ENCODE measurements around the gene CDH4. TPM values are rescaled to one million over a fixed set of nuclear protein-coding genes. Genes with fewer than 3 reads are reported as not detected.

The CDH4 gene
- total RNA-seq, 1 donor from 2014 or later: 3.2 TPM

DNA sequence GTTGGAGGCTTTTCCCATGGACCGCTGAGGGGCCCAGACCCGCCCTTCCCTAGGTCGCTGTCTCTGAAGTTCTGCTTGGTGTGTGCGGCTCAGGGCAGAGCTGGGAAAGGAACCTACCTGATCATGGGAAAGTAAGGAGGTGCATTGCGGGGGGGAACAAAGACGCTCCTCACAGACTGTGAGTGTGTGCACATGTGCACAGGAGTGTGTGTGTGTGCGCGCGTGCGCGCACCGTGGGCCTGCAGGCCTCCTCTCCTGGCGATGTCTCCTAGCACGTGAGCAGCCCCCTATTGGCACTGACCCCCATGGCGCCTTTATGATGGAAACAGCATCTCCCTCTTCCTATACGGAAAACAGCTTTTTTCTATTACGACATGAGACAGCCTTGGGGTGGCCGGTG lies 589.5 kb downstream of the CDH4 start:
- H3K79me2 ChIP-seq (ENCODE audit: insufficient read depth, low read length): no peaks in the 10 kb centered on the region
- no peak overlapping the region for H3K4me3 ChIP-seq (ENCODE audit: insufficient read depth, low read depth, low read length)
- no peak overlapping the region for H3K27ac ChIP-seq (ENCODE audit: low read depth, low read length)
- H3K27me3 Mint-ChIP-seq (ENCODE audit: low read depth, unreplicated experiment): peaks cover 40% of the 10 kb centered on the region
- peaks cover 9% of the 10 kb centered on the region for H4K20me1 ChIP-seq (ENCODE audit: insufficient read depth, low read length)
- TF ChIP-seq EZH2 (IDR thresholded peaks at IDR 0.05; ENCODE audit: insufficient read depth, low read length) (no peak), CTCF (IDR thresholded peaks at IDR 0.05; ENCODE audit: insufficient read depth, low read depth, low read length) (no peak)
- no peak overlapping the region for H3K9ac ChIP-seq (ENCODE audit: low read length)
- no peak overlapping the region for H3K27ac Mint-ChIP-seq (ENCODE audit: unreplicated experiment)
- no peak for DNase-seq (ENCODE audit: low read depth)
- H3K36me3 ChIP-seq (ENCODE audit: insufficient read depth, low read length): no peaks in the 10 kb centered on the region
- no peak overlapping the region for H2AFZ ChIP-seq (ENCODE audit: low read depth, low read length)
- FAIRE-seq: no peak
- no peak overlapping the region for H3K4me2 ChIP-seq (ENCODE audit: low read length)
- H3K4me1 Mint-ChIP-seq (ENCODE audit: low read depth, unreplicated experiment): peaks cover 4% of the 10 kb centered on the region
- no peaks in the 10 kb centered on the region for H3K36me3 Mint-ChIP-seq (ENCODE audit: low read depth, unreplicated experiment)
- H3K9me3 ChIP-seq (ENCODE audit: insufficient read depth, low read depth, low read length): peaks cover 2% of the 10 kb centered on the region
- no peaks in the 10 kb centered on the region for H3K4me1 ChIP-seq (ENCODE audit: insufficient read depth, low read length)
- no peaks in the 10 kb centered on the region for H3K9me3 Mint-ChIP-seq (ENCODE audit: unreplicated experiment)
- H3K27me3 ChIP-seq (ENCODE audit: insufficient read depth, low read length): no peaks in the 10 kb centered on the region
- H3K4me3 Mint-ChIP-seq (ENCODE audit: unreplicated experiment): no peak overlapping the region

- Mint-ChIP-seq H3K4me3 (ENCODE audit: unreplicated experiment) (no peak overlapping the region), H3K27me3 (ENCODE audit: low read depth, unreplicated experiment) (peaks cover 37% of the 10 kb centered on the region), H3K9me3 (ENCODE audit: unreplicated experiment) (peaks cover 1% of the 10 kb centered on the region), H3K36me3 (ENCODE audit: low read depth, unreplicated experiment) (no peaks in the 10 kb centered on the region), H3K4me1 (ENCODE audit: low read depth, unreplicated experiment) (peaks cover 4% of the 10 kb centered on the region), H3K27ac (ENCODE audit: unreplicated experiment) (no peak overlapping the region)
- no peak overlapping the region for H3K9ac ChIP-seq (ENCODE audit: low read length)
- TF ChIP-seq CTCF (IDR thresholded peaks at IDR 0.05; ENCODE audit: insufficient read depth, low read depth, low read length) (no peak), EZH2 (IDR thresholded peaks at IDR 0.05; ENCODE audit: insufficient read depth, low read length) (no peak)
- H3K9me3 ChIP-seq (ENCODE audit: insufficient read depth, low read depth, low read length): peaks cover 2% of the 10 kb centered on the region
- no peak overlapping the region for H3K4me2 ChIP-seq (ENCODE audit: low read length)
- no peaks in the 10 kb centered on the region for H3K79me2 ChIP-seq (ENCODE audit: insufficient read depth, low read length)
- no peak overlapping the region for H3K4me3 ChIP-seq (ENCODE audit: insufficient read depth, low read depth, low read length)
- no peaks in the 10 kb centered on the region for H3K27me3 ChIP-seq (ENCODE audit: insufficient read depth, low read length)
- H4K20me1 ChIP-seq (ENCODE audit: insufficient read depth, low read length): peaks cover 9% of the 10 kb centered on the region
- FAIRE-seq: no peak
- no peak overlapping the region for H3K27ac ChIP-seq (ENCODE audit: low read depth, low read length)
- no peaks in the 10 kb centered on the region for H3K4me1 ChIP-seq (ENCODE audit: insufficient read depth, low read length)
- no peak overlapping the region for H2AFZ ChIP-seq (ENCODE audit: low read depth, low read length)
- no peak for DNase-seq (ENCODE audit: low read depth)
- H3K36me3 ChIP-seq (ENCODE audit: insufficient read depth, low read length): no peaks in the 10 kb centered on the region
Measured at GRCh38 chr20:61841966-61842365, 589.9 kb downstream of the CDH4 start.

DNA sequence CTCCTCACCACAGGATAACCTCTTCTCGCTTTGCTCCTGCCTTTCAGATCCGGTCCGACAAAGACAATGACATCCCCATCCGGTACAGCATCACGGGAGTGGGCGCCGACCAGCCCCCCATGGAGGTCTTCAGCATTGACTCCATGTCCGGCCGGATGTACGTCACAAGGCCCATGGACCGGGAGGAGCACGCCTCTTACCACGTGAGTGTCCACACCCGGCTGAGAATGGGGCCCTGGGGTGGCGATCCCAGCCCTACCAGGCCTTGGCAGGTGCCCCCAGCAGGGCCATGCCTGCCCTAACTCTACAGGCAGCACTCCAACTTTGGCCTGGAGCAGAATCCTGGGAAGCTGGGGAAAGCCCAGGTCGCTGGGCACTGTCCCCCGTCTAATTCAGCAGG lies 592.6 kb downstream of the CDH4 start:
- H3K4me3 Mint-ChIP-seq (ENCODE audit: unreplicated experiment): no peak overlapping the region
- no peak overlapping the region for H3K27ac Mint-ChIP-seq (ENCODE audit: unreplicated experiment)
- H4K20me1 ChIP-seq (ENCODE audit: insufficient read depth, low read length): peaks cover 4% of the 10 kb centered on the region
- TF ChIP-seq CTCF (IDR thresholded peaks at IDR 0.05; ENCODE audit: insufficient read depth, low read depth, low read length) (no peak), EZH2 (IDR thresholded peaks at IDR 0.05; ENCODE audit: insufficient read depth, low read length) (no peak)
- H3K27me3 ChIP-seq (ENCODE audit: insufficient read depth, low read length): no peaks in the 10 kb centered on the region
- H3K4me1 Mint-ChIP-seq (ENCODE audit: low read depth, unreplicated experiment): peaks cover 4% of the 10 kb centered on the region
- DNase-seq (ENCODE audit: low read depth) (no peak), FAIRE-seq (no peak)
- peaks cover 2% of the 10 kb centered on the region for H3K9me3 Mint-ChIP-seq (ENCODE audit: unreplicated experiment)
- peaks cover 2% of the 10 kb centered on the region for H3K36me3 Mint-ChIP-seq (ENCODE audit: low read depth, unreplicated experiment)
- H3K4me2 ChIP-seq (ENCODE audit: low read length): no peak overlapping the region
- H2AFZ ChIP-seq (ENCODE audit: low read depth, low read length): no peak overlapping the region
- peaks cover 2% of the 10 kb centered on the region for H3K9me3 ChIP-seq (ENCODE audit: insufficient read depth, low read depth, low read length)
- no peaks in the 10 kb centered on the region for H3K36me3 ChIP-seq (ENCODE audit: insufficient read depth, low read length)
- H3K4me3 ChIP-seq (ENCODE audit: insufficient read depth, low read depth, low read length): no peak overlapping the region
- peaks cover 42% of the 10 kb centered on the region for H3K27me3 Mint-ChIP-seq (ENCODE audit: low read depth, unreplicated experiment)
- no peaks in the 10 kb centered on the region for H3K79me2 ChIP-seq (ENCODE audit: insufficient read depth, low read length)
- H3K27ac ChIP-seq (ENCODE audit: low read depth, low read length): no peak overlapping the region
- no peaks in the 10 kb centered on the region for H3K4me1 ChIP-seq (ENCODE audit: insufficient read depth, low read length)
- no peak overlapping the region for H3K9ac ChIP-seq (ENCODE audit: low read length)

All from astrocyte (in vitro differentiated cells and primary cell).